ENCODE data around the gene C1QL1. TPM values are rescaled to one million over a fixed set of nuclear protein-coding genes. Genes with fewer than 3 reads are reported as not detected.
A peak's percentile ranks its signal among the peaks of the same experiment; 100 is the strongest.

C1QL1 gene
- total RNA-seq, 1 donor from 2014 or later, result 4.1 TPM

DNA sequence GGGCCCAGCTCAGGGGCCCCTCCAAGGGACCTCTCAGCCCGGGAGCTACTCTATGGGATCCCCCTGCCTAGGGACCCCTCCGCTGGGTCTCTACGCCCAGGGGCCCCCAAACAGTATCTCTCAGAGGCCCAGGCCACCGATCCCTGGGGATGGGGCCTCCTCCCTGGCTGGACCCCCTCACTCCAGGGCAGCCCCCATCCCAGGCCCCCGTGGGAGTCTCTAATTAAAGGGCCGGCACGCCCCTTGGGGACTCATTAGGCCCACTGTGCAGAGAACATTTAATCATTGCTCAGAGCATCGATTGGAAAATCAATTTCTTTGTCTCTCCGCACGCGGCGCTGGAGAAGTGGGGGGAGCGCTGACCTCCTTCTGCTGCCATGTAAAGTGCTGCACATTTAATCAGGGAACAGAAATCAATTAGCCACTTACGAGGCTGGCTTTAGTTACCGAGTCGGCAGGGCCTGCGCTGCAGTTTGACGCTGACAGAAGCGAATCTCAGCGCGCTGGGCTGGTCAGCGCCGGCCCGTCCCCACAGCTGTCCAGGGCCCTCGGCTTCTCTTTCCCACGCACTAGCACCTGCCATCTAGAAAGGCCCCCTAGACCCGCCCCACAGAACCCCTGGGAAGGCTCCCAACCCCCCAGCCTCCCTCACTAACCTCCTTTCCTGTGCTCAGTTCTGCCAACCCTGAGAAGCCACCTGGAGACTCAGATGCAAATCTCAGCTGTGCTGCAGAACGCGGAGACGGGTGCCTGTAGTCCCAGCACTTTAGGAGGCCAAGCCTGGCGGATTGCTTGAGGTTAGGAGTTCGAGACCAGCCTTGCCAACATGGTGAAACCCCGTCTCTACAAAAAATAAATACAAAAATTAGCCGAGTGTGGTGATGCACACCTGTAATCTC, 20.2 kb upstream of the C1QL1 start:
- no peak for DNase-seq

GRCh38 chr17:44983563-44983962, 15.5 kb upstream of the C1QL1 start:
- DNase-seq, result no peak

DNA sequence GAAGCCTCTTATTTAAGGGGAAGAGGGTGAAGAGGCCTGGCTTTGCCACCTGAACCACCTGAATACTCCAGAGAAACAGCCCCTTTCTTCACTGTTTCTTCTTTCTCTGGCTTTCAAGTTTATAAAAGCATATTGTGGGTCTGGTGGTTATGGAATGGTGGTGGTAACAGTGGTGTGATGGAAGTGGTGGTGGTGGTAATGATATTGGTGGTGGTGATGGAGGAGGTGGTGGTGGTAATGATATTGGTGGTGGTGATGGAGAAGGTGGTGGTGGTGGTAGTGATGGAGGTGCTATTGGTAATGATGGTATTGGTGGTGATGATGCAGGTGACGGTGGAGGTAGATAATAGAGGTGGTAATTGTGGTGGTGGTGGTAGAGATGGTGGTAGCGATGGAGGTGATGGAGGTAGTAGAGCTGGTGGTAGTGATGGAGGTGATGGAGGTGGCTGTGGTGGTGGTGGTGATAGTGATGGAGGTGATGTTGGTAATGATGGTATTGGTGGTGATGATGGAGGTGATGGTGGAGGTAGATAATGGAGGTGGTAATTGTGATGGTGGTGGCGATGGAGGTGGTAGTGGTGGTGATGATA, 14.1 kb upstream of the C1QL1 start:
- no peak for DNase-seq

GRCh38 chr17:44981221-44981968, 13.3 kb upstream of the C1QL1 start:
- DNase-seq, result no peak

GRCh38 chr17:44979426-44979995, 11.4 kb upstream of the C1QL1 start:
- no peak for DNase-seq

DNA sequence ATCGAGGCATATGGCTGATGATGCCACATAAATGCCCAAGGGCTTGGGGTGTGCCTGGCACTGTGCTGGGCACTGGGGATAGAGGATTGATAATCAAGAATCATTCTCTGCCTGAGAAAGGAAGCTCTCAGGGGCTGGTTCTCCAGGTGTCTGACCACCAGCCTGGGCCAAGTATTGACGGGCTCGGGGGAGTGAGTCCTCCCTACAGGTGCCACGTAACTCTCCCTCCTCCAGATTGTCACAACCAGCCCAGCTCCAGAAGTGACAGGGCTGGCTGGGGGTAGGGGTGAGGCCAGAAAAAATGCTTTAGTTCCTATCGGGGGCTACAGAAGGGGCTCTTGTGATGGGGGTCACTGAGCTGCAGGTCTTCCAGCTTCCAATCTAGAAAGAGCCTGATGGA, 10.7 kb upstream of the C1QL1 start:
- DNase-seq, result no peak

GRCh38 chr17:44977814-44978550, 9.9 kb upstream of the C1QL1 start:
- no peak for DNase-seq

DNA sequence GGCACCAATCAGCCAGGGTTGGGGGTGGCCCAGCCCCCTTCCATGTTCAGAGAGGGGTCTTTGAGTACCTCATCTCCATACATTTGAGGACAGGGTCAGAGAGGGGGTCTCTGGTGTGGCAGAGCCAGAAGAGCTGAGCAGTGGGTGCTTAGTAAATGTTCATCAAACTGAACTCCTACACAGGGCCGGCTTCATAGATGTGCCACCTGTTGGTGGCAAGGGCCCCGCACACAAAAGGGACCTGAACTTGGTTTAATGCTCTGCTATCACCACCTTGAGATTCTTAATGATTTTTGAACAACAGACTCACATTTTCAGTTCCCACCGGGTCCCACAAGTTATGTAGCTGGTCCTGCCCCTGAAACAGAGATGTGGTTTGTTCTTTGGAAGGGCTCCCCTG, 9.0 kb upstream of the C1QL1 start:
- DNase-seq, result no peak

DNA sequence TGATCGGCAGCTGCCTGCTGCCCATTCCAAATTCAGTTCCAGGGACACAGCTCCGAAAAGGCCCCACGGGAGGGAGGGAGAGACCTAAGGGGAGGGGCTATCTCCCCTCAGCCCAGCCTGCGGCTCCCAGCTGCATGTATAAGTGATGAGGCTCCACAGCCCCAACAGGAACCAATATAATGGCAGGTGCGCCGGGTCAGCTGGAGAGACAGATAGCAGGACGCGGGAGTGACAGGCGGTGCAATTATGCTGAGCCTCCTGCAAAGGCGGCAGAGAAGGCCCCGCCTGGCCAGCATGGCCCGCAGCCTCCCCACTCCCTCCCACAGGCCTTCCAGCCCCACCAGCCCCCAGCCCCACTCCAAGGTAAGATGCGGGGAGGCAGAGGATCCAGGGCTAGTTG, 8.1 kb upstream of the C1QL1 start:
- DNase-seq, result no peak

- DNase-seq, result no peak
These were observed 4.8 kb upstream of the C1QL1 start for GRCh38 chr17:44972953-44973352.

GRCh38 chr17:44971776-44972483, 3.8 kb upstream of the C1QL1 start:
- DNase-seq, result peak; percentile 17

DNA sequence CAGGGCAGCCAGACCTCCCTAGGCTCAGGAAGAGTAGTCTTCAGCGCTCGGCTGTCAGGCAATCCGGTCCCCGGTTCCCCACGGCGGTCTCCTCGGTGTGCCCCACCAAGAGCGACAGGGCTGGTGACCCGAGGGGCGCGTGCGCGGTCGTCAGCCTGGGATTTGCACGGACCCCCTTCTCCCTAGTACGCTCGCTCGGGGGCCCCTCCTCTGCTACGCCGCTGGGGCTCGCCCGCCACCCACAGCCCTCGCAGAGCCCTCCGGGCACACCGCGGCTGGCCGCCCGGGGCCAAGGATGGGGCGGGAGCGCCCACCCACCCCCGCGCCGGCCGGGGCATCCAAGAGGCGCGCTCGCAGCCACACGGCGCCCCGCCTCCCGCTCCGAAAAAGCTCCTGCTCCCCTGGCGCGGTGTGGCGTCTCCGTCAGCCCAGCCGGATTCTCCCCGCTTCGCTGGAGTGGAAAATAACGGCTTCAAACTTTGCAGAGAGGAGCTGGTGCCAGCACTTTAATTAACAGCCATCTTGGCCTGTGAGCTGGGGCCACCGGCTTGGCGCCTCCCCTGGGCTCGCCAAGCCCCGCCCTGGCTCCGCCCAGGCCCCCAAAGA, 2.1 kb upstream of the C1QL1 start:
- DNase-seq, result peak; percentile 28

DNA sequence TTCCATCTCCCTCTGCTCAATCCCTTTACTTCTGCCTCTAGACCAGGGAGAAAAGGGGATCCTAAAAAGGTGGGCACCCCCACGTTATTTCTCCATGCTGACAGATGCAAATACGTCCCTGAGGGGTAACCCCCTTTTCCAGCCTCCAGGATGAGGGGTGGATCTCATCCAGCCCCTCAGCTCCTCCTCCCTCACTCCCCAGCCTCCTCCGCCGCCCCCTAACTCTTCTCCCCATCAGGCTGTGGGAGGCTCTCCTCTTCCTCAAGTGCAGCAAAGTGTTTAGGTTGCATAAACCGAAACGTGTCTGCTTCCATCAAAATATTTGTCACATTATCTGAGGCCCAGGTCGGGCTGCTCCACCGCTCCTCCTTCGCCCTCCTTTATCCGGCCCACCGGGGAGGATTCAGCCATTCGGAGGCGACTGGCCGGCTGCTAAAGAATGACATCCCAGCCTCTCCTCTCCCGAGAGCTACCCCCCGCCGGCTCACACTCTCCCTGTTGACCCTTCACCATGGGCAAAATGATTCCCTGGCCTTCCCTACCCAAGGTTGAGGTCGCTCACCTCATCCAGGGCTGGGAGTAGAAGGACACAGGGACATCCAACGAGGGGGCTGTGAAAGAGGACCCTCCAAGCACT, 1.2 kb upstream of the C1QL1 start:
- DNase-seq, result no peak

GRCh38 chr17:44967907-44968224, 237 bp downstream of the C1QL1 start:
- no peak for DNase-seq

DNA sequence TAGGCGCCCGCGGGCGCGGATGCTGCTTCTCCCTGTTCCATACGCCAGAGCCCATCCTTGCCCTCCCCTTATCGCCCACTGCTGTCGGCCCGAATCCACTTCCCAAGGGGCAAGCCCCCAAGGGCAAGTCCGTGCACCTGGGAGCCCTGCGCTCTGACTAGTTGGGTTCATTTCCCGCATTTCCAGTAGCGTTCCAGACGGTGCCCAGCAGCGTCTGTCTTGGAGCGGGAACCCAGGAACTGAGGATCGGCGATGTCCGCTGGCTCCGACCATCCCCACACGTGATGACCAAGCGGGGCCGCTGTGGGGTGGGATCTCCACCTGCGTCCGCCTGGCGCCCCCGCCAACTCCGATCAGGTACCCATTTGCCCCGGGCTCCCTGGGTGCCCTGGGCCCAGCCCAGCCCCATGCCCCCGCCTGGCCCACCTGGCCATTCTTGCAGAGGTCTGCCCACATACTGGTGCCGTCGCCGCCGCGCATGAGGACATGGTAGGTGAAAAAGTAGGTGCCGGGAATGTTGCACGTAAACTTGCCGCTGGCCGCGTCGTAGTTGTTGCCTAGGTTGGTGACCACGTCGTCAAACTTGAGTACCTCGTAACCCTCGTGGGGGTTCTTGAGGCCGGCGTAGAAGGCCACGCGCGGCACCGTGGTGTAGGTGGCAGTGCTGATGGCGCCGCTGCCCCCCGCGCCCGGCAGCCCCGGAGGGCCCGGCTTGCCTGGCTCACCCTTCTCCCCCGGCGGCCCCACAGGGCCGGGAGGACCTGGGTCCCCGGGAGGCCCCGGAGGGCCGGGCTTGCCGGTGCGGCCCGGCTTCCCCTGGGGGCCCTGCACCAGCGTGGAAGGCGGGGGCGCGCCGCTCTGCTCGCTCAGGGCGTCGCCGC, 837 bp downstream of the C1QL1 start:
- DNase-seq, result no peak

GRCh38 chr17:44966348-44967025, 1.6 kb downstream of the C1QL1 start:
- DNase-seq, result no peak

- no peak for DNase-seq
These were observed 2.4 kb downstream of the C1QL1 start for GRCh38 chr17:44965481-44966234.

GRCh38 chr17:44961921-44962350, 6.2 kb downstream of the C1QL1 start:
- DNase-seq, result no peak
